SW 1271 (cell line): ENCODE data around the gene GFRA4.
A peak's percentile ranks its signal among the peaks of the same experiment; 100 is the strongest.

Experiments used
- DNase-seq, 2 experiments: peaks; one replicate each; lab custom pipeline; 2025; lab: John Stamatoyannopoulos, UW

The GFRA4 gene

DNA sequence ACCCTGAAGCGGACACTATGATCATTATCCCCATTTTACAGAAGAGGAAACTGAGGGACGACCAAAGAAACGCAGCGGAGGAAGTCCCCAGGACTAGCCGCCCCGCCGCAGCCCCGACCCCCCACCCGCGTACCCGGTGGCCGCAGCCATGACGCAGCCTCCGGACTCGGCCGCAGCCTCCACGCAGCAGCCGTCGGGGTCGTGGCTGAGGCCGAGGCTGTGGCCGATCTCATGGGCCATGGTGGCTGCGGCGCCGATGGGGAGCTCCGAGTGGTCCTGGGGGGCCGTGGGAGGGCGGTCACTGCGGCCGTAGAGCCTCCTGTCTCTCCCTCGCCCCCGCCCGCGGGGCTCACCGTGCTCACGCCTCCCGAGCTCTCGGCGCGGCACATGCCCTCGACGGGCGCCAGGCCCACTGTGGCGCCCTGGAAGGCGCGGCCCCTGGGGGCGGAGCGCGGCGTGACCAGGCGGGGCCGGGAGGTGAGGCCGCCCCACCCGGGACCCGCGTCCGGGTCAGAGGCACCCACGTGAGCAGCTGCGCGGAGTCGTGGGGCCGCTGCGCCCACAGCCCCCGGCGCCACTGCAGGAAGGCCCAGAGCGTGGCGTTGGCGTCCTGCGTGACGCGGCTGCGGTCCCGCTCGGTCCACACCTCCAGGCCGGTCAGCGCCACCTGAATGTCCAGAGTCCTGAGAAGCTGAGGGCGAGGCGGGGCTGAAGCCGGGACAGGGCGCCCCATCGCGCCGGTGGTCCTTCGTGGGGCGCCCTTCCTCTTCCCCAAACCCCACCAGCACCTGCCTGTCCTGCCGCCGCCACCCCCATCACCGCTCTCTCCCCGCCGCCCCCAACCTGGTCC lies 10.2 kb upstream of the GFRA4 start:
- no peak for DNase-seq

DNA sequence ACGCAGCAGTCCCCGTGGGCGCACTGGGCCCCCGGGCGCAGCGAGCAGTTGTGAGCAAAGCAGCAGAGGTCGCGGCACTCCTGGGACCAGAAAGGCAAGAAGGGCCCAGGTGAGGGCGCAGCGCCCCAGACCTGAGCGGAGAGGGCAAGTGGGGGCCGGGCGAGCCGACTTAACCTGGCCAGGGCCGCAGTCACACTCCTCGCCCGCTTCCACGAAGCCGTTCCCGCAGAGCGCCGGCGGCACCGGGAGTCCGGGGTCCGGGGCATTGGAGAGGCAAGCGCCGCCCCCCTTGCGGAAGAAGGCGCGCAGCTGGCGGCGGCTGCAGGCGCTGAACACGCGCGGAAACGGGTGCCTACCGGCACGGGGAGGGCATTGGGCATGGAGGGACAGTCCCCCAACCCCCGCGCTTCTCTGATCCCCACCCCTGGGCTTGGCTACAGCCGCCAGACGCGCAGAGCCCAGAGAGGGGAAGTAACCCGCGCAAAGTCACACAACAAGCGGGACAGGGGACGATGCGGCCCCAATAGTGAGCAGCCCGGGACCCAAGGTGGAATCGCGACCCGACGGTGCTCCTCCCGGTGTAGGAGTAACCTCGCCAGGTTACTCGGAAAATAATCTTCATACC lies 9.5 kb upstream of the GFRA4 start:
- DNase-seq, result no peak

DNA sequence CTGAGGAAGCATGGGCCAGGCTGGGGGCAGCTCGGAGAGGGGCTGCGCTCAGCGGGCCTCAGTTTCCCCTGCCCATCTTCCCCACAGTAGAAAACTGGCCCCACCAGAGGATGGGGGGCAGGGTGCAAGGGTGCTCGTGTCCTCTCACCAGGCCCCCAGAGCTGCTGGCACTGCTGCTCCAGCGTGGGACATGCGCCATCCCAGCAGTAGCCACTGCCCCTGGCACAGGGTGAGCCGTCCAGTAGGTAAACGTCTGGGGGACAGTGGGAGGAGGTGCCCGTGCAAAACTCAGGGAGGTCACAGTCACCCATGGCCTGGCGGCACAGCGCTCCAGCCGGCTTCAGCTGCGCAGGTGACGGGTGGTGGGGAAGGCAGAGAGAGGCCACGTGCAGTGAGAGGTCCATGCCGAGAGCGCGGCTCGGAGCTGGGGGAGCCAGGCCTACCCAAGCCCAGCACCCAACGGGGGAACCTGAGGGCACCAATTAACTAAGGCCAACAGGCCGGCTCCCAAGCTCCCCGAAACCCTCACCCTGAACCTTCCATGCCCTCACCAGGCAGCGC lies 8.9 kb upstream of the GFRA4 start:
- DNase-seq, result no peak

DNA sequence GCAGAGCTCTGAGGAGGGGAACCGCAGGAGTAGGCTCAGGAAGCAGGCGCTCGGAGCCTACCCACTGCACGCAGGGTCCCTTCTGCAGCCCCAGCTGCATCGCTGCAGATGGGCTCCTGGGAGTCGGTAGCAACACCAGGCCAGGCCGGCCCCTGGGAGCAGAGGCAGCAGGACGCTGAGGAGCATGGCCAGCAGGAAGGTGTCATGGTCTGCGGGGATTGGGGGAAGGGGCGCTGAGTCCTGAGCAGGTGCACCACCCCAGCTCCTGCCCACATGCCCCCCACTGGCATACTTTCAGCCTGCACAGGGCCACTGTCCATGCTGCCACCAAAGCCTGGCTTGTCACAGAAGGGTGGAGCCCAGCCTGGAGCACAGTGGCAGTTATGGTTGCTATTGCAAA lies 7.7 kb upstream of the GFRA4 start:
- no peak for DNase-seq

DNA sequence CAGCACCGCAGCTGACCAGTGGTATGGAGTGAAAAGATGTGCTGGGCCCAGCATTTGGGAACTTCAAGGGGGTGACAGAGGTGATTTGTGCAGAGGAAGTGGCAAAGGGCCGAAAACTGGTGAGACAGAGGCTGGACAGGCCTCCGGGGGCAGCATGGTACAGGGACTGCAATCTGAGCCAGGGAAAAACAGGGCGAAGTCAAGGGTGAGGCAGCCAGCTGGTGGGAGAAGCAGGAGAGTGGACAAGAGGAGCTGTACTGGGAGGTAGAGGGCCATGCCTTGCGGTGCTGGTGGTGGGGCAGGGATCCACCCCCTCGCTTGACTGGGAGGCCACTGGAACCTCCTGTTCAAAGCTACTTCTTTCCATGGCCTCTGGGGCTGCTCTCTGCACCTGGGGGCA lies 7.3 kb upstream of the GFRA4 start:
- peak in 1 of 2 experiments; percentile 37 for DNase-seq

DNA sequence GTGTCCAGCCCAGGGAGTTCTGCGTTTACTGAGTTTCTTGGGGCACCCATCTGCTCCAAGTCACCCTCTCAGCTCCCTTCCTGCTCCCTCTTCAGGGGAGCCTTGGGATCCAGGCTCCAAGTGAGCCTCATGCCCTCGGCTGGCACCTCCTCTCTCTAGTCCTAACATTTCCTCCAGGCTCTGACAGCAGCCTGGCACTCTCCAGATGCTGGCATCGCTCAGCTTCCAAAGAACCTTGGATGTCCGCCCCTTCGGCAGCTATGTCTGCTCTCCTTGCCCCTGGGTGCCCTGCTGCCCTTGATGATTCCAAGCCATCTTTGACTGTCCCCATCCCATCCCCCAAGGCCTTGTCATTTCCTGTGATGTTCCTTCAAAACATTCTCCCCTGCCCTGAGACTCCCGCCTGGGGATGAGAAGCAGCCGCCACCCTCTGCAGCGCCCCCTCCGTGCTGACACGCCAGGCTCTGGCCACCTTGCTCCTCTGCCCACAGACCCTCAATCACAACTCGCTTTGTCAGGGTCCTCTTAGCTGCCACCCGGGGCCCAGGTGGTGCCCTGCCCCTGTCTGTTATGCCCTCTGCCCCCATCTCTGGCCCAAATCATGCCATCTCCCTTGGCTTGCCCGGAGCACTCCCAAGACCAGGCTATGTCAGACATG lies 6.6 kb upstream of the GFRA4 start:
- no peak for DNase-seq

DNA sequence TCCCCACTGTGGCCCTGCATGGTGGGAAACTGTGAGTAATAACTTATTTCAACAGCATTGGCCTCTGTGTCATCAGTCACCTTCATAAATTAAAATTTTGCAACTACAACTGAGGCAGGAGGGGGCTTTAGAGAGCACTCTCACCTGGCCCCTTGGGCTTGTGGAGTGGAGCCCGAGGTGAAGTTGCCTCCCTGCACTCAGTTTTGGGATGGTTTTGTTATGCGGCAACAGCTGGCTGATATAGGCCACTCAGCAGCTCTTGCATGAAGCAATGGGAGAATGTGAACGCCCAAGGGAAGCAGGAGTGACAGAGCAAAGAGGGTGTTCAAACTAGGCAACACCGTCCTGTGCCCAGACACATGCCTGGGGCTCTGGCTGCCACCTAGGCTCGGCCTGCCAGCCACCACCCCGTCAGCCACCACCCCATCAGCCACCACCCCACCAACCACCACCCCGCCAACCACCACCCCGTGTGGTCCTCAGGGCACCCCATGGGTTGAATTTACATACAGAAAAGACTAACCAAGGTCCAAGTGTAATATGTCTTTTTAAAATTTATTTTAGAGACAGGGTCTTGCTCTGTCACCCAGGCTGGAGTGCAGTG lies 4.3 kb upstream of the GFRA4 start:
- DNase-seq, result no peak

DNA sequence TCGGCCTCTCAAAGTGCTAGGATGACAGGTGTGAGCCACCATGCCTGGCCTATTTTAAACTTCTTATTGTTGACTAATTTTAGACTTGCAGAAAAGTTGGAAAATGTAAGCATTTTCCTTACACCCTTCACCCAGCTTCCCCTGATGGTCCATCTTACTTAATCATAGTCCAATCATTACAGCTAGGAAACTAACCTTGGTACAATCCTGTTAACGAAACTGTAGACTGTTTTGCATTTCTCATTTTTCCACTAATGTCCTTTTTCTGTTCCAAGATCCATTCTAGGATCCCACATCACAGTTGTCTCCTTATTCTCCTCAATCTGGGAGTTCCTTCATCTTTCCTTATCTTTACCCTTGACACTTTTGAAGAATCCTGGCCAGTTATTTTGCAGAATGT lies 659 bp upstream of the GFRA4 start:
- DNase-seq, result no peak

DNA sequence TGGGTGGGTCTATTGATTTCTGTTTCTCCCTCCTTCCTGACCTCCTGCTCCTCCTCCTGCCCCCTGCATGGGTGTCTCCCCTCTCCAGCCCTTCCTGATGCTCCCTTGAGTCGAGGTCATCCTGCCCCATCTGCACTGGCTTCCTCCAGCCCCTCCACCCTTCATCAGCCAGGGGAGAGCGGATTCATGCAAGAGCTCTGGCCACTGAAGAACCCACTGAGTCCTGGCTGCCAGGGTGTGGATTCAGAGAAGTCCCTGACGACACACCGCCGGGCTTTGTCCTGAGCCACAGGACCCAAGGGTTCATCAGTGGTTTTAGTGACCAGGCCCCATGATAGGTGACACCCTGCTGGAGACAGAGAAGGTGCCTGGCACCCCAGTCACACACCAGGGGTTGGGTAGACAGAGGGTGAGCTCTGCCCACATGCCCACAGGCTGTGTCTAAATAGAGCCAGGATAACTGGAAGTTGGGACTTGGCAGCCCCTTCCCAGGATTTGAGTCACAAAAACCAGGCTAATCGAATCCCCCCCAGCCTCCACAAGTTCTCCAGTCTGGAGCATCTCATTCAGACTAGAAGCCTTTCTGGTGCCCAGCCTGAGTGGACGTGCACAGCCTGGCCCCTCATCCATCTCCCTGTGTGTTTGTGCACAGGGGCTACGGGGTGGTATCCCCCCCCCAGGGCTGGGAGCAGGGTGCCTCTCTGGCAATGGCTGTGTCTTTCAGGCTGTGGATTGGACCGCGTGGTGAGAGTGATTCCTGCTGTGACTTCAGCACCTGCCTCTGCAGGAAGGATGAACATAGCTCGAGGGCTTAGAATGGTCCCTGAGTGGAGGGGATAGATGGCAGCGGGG lies 1.2 kb downstream of the GFRA4 start:
- no peak for DNase-seq

DNA sequence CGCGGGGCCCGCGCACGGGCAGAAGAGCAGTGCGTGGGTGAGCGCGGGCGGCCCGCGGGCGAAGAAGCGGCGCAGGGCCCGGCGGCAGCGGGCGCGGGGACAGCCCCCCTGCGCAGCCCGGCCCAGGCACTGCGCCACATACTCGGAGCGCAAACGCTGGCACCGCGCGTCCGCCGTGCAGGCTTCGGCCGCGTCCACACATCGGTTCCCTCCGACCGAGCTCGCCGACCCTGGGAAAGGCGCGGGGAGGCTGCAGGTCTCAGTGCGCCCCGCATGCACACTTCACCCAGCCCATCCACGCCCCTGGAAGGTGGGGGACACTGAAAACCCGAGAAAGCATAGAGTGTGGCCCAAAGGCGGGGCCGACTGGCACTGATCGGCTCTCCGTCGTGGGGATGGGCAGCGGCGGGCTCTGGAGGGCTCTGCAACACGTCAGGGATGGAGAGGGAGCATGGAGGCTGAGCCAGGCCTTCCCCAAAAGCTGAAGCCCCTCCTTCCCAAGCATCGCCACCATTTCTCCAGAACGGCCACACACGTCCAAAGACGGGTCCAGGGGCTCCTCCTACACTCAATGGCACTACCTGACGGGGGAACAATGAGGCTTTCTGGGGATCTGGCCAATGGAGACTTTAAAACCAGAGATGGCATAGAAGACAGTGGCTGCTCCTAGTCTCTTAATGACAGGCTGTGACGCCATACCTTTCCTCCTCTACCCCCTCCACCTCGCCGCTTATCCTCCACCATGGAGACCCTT lies 2.0 kb downstream of the GFRA4 start:
- no peak for DNase-seq

DNA sequence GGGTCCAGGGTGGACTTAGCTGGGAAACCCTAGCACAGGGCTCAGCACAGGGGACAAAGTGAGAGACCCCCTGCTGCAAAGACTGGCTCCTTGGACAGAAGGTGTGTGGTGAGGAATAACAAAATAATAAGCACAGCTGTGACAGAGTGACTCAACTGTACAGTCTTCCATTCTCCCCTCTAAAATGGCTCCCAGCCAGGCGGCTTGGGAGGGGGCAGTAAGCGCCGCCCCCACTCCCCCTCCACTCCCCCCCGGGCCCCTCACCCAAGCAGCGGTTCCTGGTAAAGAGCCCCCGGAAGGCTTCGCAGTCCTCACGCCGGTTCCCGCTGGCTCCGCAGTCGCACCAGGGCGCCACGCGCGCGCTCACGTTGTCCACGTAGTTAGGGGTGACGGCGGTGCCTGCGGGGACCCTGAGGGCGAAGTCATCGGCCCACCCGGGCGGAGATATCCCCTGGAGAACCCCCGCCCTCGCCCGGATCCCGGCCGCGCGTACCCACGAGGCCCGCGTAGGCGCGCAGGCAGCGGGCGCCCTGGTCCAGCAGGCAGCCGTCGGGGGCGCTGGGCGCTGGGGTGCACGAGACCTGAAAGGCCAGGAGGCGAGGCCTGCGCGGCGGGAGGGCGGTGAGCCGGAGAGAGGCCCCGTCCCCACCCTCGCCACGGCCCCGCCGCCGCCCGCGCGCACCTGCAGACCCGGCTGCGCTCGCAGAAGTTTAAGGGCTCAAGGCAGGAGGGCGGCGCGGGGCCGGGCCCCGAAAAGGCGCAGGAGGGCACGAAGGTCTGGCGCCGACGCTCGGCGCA lies 2.7 kb downstream of the GFRA4 start:
- no peak for DNase-seq

DNA sequence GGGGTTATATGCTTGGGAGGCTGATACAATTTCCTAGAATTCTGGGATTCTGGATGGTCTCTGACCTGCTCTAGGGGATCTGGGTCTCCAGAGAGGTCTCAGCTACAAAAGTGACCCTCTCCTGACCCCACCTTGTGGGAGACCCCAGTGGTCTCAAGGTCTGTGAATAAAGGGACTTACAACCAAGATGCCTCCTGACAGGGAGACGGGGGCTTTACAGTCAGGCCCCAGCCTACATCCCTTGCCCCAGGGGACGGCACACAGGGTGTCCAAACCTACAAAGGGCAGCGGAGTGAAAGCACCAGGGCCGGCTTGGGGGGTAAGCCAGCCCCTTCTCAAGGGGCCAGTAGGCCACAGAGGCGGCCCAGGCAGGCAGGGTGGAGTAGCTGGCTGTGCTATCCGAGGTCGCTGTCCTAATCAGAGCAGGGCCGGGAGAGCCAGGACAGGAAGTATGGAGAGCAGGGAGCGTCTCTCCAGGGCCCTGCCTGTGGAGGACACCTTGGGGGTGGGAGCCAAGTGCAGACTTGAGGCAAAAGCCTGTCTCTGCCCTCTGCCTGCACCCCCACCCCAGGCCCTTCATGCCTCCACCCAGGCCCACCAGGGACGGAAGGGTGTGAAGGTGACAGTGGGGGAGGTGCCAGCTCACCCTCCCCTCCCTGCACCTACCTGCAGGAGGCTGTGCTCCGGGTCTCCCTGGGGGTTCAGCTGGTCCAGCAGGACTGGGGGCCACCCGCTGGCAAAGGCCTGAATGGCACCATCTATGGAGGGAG lies 3.5 kb downstream of the GFRA4 start:
- no peak for DNase-seq

DNA sequence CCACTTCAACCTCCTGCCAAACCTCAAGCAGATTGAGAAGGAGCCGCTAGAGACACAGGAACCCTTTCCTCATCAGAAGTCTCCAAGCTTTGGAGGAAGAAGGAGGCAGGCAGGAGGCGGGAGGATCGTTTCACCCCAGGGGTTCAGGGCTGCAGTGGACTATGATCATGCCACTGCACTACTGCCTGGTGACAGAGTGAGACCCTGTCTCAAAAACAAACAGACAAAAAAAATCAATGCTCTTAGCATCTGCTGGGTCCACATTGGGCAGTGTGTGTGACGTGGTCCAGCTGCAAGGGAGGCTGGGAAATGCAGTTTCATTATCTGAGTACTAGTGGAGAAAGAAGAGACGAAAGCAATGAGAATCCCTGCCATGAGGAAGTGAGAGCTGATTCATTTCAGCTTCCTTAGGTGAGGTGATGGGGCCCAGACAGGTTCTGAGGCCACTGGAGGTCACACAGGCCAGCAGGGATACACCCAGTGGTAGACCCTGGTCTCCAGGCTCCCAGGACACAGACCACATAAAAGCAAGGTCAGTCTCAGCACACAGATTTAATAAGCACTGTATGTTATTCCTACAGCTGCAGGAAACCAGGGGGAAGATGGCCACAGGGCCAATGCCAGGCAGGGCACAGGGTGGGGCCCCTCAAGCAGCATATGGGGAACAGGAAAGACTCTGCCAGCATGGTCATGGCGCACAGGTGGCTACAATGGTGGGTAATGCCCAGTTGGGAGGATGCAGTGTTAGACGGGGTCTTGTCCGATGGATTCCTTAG lies 4.3 kb downstream of the GFRA4 start:
- no peak for DNase-seq

DNA sequence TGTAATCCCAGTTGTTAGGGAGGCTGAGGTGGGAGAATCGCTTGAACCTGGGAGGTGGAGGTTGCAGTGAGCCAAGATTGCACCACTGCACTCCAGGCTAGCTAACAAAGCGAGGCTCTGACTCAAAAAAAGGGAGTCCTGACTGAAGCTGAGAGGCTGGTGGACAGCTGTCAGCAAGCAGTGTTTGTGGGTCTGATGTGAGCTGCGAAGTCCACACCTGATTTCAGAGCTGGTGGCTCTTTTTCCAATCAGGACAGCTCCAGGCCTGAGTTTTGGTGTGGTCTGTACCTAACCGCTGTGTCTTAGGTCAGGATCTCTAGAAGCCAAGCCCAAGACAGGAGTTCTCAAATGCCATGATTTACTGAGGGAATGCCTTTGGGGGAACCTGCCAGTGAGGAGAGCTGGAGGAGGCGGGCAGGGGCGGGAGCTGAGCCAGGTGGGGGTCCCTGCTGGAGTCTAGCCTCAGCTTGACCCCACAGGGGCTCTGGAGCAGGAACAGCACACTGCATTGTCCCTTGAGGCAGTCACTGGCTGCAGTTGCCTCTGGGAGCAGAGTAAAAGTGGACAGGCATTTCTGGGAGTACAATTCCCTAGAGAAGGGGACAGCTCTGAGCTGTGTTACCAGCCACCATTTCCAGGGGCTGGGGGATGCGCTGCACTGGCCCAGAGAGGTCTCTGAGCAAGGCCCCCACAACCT lies 5.0 kb downstream of the GFRA4 start:
- DNase-seq, result no peak

DNA sequence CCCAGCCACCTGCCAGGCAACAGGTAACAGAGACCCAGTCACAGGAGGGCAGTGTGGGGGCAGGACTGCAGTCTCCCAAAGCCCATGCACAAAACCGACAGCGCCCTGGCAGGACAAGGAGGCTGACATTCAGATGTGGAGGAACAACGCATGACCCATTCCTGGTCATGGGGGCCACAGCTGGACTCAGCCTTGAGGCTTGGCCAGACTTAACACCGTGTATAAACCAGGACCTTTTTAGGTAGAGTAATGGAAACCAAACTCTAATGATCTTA lies 8.1 kb downstream of the GFRA4 start:
- DNase-seq, result no peak

DNA sequence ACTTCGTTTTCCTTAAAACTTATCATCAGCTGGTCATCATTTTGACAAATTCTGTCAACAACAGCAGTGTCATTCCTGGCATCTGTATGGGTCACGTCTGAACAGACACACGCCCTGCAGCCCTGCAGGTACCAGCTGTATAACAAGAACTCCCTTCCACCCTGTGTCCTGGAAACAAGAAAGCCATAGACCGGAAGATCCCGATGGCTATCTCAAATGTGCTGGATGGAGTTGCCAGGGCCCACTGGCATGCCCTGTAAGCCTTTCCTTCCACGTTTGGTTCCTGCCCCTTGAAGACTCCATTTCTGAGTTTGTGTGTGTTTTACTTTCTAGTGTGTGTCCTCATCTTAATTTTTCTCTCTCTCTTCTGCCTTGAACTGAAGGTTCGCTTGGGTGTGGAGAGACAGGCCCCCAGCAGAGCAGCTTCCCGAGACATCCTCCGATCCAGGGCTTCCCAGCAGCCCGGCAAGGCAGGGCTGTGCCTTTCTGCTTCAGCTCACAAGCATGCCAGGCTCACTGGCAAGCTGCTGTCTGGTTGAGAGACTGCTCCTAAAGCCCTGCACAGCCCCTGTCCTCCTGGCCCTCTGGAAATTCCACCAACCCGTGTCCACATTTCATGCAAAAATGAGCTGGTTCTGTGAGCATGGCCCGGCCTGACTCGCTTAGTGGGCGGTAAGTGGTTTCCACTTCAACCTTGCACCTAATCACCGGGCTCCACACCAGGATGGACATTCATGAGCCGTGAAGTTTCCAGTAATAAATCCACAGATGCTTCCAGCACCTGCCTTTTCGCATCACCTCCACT lies 8.7 kb downstream of the GFRA4 start:
- no peak for DNase-seq

DNA sequence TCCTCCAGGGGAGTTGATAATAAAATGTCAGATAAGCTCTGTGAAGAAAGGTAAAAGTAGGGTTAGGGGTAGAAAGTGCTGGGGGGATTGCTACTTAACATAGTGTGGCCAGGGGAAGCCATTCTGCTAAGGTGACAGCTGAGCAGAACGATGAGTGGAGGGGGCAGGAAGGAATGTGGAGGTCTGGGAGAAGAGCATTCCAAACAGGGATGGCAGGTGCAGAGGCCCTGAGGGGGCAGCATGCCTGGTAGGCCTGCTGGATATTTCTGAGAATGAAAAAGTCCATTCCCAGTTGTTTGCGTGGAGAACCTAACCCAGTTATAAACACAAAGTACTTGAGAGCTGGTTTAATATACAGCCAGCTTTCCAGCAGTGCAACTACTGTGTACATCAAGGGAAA lies 9.3 kb downstream of the GFRA4 start:
- DNase-seq, result no peak
